Nephron (organoid): ENCODE measurements around the gene CYSTM1.

Source experiments
- H3K27ac Mint-ChIP-seq, 3 experiments: 2 replicates each; pipeline ENCODE4 v1.8.0; 2020; ENCODE audit warnings: mixed read lengths in 3 of 3, mild to moderate bottlenecking in 2 of 3, moderate library complexity in 1 of 3
- H3K27me3 Mint-ChIP-seq: 2 replicates; pipeline ENCODE4 v1.8.0; 2021; ENCODE audit warnings: low read depth, mild to moderate bottlenecking, moderate library complexity, mixed read lengths
- H3K36me3 Mint-ChIP-seq: 2 replicates; pipeline ENCODE4 v1.8.0; 2020; ENCODE audit warnings: low read depth, mixed read lengths
- H3K4me1 Mint-ChIP-seq: 2 replicates; pipeline ENCODE4 v1.8.0; 2020; ENCODE audit warnings: mixed read lengths
- H3K4me3 Mint-ChIP-seq, 3 experiments: 2 replicates each; pipeline ENCODE4 v1.8.0; 2020; ENCODE audit warnings: mild to moderate bottlenecking in 3 of 3, mixed read lengths in 3 of 3, moderate library complexity in 2 of 3
- H3K9me3 Mint-ChIP-seq: 2 replicates; pipeline ENCODE4 v1.8.0; 2020; ENCODE audit warnings: mixed read lengths
- CTCF ChIP-seq, 3 experiments: fragments of 200-600 bp; sonication (generic); IDR thresholded peaks; one replicate each; pipeline ENCODE4 v1.5.0; 2021; ENCODE audit warnings: antibody characterized with exemption in 3 of 3; ENCODE audit not compliant: unreplicated experiment in 3 of 3

The CYSTM1 gene

GRCh38 chr5:140141241-140141640 lies 33.7 kb upstream of the CYSTM1 start:
- no peak overlapping the region for H3K4me3 Mint-ChIP-seq

DNA sequence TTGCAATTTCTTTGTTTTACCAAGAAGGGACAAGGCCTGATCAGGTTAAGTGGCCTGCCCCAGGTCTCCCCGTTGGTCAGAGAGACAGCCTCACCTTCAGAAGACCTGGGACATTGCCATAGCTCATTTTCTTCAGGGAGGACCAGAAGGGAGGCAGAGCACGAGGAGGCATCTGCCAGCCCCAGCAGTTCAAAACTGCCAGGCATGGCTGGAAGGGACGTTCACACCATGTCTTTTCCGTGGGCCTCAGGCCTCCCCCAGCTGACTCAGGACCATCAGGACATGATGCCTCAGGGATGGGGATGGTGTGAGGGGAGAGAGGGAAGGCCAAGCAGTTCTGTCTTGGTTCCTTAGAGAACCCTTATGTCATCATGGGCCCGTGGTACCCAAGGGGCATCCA lies 32.7 kb upstream of the CYSTM1 start:
- Mint-ChIP-seq H3K9me3 (no peaks in the 10 kb centered on the region), H3K36me3 (no peaks in the 10 kb centered on the region), H3K27me3 (peaks cover 77% of the 10 kb centered on the region), H3K27ac (no peak overlapping the region), H3K4me3 (no peak overlapping the region), H3K4me1 (no peaks in the 10 kb centered on the region)
- no peak for TF ChIP-seq CTCF (IDR thresholded peaks at IDR 0.05; ENCODE audit: unreplicated experiment in 3 of 3)

More at GRCh38 chr5:140141241-140141640, 33.7 kb upstream of the CYSTM1 start:
- H3K36me3 Mint-ChIP-seq = no peaks in the 10 kb centered on the region
- no peak overlapping the region for H3K27ac Mint-ChIP-seq
- H3K4me1 Mint-ChIP-seq = no peaks in the 10 kb centered on the region
- no peak for TF ChIP-seq CTCF (IDR thresholded peaks at IDR 0.05; ENCODE audit: unreplicated experiment in 3 of 3)
- H3K27me3 Mint-ChIP-seq = peaks cover 70% of the 10 kb centered on the region
- no peaks in the 10 kb centered on the region for H3K9me3 Mint-ChIP-seq

DNA sequence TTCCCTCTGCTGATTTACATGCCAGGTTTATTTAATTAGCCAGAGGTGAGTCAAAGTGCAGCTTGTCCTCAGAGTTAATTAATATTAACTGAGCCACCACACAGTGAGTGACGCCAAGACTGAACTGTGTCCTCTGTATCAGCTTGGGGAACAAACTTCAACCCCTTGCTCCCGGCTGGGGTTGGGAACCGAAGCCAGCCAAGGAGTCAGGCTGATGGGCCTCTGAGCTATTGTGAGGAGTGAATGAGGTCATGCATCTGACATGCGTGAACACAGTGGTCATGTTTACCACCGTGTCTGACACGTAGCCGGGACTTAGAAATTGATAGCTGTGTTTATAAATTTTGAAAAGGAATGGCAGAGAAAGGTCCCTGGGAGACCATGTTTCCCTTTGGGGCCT lies 32.1 kb upstream of the CYSTM1 start:
- Mint-ChIP-seq H3K36me3 (no peaks in the 10 kb centered on the region), H3K9me3 (no peaks in the 10 kb centered on the region), H3K4me1 (no peaks in the 10 kb centered on the region), H3K4me3 (no peak overlapping the region), H3K27me3 (peaks cover 79% of the 10 kb centered on the region), H3K27ac (no peak overlapping the region)
- TF ChIP-seq CTCF (IDR thresholded peaks at IDR 0.05; ENCODE audit: unreplicated experiment in 3 of 3) = no peak

- H3K27me3 Mint-ChIP-seq = peaks cover 83% of the 10 kb centered on the region
These were observed 31.3 kb upstream of the CYSTM1 start for GRCh38 chr5:140143521-140144258.

GRCh38 chr5:140145256-140145655 lies 29.7 kb upstream of the CYSTM1 start:
- Mint-ChIP-seq H3K9me3 (no peaks in the 10 kb centered on the region), H3K27me3 (peaks cover 90% of the 10 kb centered on the region), H3K36me3 (no peaks in the 10 kb centered on the region), H3K27ac (no peak overlapping the region), H3K4me3 (peak overlapping the region; percentile 10 to 52 (median 50)), H3K4me1 (no peaks in the 10 kb centered on the region)
- no peak for TF ChIP-seq CTCF (IDR thresholded peaks at IDR 0.05; ENCODE audit: unreplicated experiment in 3 of 3)

More at GRCh38 chr5:140143521-140144258, 31.3 kb upstream of the CYSTM1 start:
- no peaks in the 10 kb centered on the region for H3K4me1 Mint-ChIP-seq
- no peak overlapping the region for H3K27ac Mint-ChIP-seq
- no peaks in the 10 kb centered on the region for H3K9me3 Mint-ChIP-seq
- no peak overlapping the region for H3K4me3 Mint-ChIP-seq
- no peaks in the 10 kb centered on the region for H3K36me3 Mint-ChIP-seq
- TF ChIP-seq CTCF (IDR thresholded peaks at IDR 0.05; ENCODE audit: unreplicated experiment in 3 of 3) = no peak
